Fibroblast of pulmonary artery (primary cell): ENCODE data around the gene KRTAP20-2.

Experiments used
- DNase-seq: peaks from one replicate; pipeline ENCODE4 v3.0.0-alpha.2; 2010; ENCODE audit warnings: low read depth
- H3K4me3 ChIP-seq: replicated peaks from 2 replicates; pipeline ENCODE4 v1.5.1; 2011; ENCODE audit warnings: low read depth, mild to moderate bottlenecking, control low read depth, low read length, moderate library complexity
- TF ChIP-seq, protein P1 (sequence below): IDR thresholded peaks from 2 replicates; pipeline ENCODE4 v1.5.1; 2011; ENCODE audit warnings: mild to moderate bottlenecking, control low read depth, low read length, inconsistent platforms; ENCODE audit errors: missing control alignments

KRTAP20-2 gene

DNA sequence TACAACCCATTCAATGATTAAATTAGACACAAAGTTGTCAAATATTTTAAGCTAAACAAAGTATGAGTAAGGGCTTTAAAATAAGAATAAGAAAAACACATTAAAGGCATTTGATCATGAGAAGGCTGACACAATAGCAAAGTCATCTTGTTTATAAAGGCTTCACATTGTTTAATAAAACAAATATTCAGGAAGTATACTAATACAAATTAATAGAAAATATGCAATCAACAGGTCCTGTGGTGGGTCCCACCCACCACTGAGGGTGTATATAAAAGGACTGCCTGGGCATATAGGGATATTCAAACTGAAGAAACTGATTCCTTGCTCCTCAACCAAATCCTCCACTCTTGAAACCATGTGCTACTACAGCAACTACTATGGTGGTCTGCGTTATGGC lies at the start of gene KRTAP20-2:
Gene KRTAP20-2, plus strand, starts transcription at position 301 of the 400 bp plus-strand sequence. Its CDS starts 58 bp downstream, at position 359.
- TF ChIP-seq, protein P1, sequence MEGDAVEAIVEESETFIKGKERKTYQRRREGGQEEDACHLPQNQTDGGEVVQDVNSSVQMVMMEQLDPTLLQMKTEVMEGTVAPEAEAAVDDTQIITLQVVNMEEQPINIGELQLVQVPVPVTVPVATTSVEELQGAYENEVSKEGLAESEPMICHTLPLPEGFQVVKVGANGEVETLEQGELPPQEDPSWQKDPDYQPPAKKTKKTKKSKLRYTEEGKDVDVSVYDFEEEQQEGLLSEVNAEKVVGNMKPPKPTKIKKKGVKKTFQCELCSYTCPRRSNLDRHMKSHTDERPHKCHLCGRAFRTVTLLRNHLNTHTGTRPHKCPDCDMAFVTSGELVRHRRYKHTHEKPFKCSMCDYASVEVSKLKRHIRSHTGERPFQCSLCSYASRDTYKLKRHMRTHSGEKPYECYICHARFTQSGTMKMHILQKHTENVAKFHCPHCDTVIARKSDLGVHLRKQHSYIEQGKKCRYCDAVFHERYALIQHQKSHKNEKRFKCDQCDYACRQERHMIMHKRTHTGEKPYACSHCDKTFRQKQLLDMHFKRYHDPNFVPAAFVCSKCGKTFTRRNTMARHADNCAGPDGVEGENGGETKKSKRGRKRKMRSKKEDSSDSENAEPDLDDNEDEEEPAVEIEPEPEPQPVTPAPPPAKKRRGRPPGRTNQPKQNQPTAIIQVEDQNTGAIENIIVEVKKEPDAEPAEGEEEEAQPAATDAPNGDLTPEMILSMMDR, result no peak
- no peak for DNase-seq
- no peak within 1 kb of the TSS for H3K4me3 ChIP-seq

DNA sequence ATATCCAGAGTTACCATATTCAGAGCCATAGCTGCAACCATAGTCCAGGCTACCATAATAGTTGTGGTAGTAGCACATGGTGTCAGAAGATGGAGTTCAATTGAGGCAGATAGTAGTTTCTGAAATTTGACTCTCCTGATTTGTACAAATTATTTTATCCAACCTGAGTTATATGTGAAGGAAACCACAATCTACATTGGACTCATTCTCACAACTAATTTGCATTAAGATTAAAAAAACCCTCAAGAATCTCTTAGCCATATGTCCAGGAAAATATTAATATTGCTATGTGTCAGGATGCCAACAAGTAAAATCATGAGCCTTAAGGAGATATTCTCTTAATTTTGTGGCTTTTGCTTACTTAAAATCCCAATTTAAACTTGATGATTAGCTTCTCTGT lies 44.7 kb upstream of the KRTAP20-2 start, which contains the start of gene KRTAP22-2:
Gene KRTAP22-2, minus strand, starts transcription at position 101 of the 400 bp plus-strand sequence.
- DNase-seq, result no peak
- TF ChIP-seq, protein P1, result no peak
- no peak within 1 kb of the TSS for H3K4me3 ChIP-seq

DNA sequence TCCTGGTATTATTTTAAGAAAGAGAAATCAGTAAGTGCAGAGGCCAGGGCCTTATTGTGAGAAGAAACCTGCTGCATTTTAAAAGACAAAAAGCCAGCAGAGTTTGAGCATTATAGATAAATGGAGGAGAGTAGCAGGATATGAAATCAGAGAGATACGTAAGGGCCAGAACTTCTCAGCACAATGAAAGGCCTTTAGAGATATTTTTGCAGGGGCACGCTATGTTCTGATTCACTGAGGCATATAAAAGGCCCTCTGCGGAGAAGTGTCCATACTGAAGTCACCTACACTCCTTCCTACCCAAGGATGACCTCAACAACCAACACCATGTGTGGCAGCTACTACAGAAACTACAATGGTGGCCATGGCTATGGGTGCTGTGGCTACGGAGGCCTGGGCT lies 42.9 kb upstream of the KRTAP20-2 start, which contains the start of gene KRTAP6-3:
Gene KRTAP6-3, plus strand, starts transcription at position 301 of the 400 bp plus-strand sequence. Its CDS starts 6 bp downstream, at position 307.
- DNase-seq, result no peak
- TF ChIP-seq, protein P1, result no peak
- no peak within 1 kb of the TSS for H3K4me3 ChIP-seq

DNA sequence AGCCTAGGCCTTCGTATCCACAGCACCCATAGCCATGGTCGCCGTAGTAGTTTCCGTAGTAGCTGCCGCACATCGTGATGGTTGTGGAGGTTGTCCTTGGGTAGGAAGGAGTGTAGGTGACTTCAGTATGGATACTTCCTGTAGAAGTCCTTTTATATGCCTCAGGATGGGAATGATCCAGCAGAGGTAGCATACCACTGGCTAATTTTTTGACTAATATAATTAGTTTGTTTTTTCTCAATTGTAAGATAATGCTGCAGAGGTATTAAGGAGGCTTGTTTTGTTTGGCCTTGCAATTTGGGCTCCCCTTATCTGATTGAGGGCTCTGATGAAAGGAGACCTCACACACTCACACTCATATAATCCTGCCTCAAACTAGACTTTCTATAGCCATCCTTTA lies 36.2 kb upstream of the KRTAP20-2 start, which contains the start of gene KRTAP6-2:
Gene KRTAP6-2, minus strand, starts transcription at position 101 of the 400 bp plus-strand sequence. Its CDS starts 28 bp downstream, at position 73.
- no peak within 1 kb of the TSS for H3K4me3 ChIP-seq
- no peak for DNase-seq
- TF ChIP-seq, protein P1, result no peak

DNA sequence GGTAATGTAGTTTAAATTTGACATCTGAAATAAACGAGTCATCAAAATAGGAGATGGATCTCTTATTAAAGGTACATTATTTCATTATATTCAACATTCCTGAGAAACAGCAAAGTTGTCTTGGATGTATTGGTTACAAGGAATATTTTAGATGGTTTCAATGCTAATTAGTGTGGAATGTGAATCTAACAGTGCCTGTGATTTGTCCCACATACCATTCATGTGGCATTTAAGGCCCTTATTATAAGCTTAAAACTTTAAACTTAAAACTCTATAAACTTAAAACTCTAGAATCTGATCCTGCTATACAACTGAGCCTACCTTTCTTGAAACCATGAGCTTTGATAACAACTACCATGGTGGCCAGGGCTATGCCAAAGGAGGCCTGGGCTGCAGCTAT lies 34.2 kb upstream of the KRTAP20-2 start, which contains the start of gene KRTAP22-1:
Gene KRTAP22-1, plus strand, starts transcription at position 301 of the 400 bp plus-strand sequence.
- no peak for DNase-seq
- TF ChIP-seq, protein P1, result no peak
- H3K4me3 ChIP-seq, result no peak within 1 kb of the TSS

DNA sequence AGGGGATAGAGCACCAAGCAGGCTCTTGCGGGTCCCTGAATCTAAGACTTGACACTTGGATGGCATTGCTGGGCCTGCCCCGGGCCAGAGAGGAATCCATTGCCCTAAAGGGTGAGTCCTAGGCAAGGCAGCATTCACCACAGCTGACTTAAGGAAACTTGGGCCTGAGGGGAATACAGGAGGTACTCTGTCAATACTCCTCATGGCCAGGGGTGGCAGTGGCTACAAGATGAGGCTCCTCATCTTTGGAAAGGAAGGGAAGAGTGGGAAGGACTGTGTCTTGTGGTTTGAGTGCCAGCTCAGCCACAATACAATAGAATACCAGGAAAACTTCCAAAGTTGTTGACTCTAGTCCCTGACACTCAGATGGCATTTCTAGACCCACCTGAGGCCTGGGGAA lies 29.0 kb upstream of the KRTAP20-2 start:
- no peak overlapping the region for H3K4me3 ChIP-seq
- TF ChIP-seq, protein P1, result no peak
- no peak for DNase-seq

DNA sequence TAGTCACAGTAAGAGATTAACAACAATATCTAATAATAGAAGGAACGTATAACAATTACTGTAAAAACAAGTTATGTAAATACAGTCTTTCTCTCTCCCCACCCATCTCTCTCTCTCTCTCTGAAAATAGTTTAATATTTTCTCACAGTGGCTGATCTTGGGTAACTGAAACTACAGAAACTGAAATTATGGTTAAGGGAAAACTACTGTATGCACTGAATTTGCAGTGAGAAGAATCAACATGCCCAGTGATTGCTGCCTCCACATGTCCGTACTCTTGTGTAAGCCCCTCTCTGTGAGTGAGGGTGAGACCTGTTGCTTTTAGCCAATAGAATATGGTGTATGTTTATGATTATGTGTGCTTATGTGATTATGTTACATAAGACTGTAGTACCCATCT lies 22.9 kb upstream of the KRTAP20-2 start:
- no peak for DNase-seq
- TF ChIP-seq, protein P1, result no peak
- H3K4me3 ChIP-seq, result no peak overlapping the region
